ENCODE results near the gene SETBP1.

DNA sequence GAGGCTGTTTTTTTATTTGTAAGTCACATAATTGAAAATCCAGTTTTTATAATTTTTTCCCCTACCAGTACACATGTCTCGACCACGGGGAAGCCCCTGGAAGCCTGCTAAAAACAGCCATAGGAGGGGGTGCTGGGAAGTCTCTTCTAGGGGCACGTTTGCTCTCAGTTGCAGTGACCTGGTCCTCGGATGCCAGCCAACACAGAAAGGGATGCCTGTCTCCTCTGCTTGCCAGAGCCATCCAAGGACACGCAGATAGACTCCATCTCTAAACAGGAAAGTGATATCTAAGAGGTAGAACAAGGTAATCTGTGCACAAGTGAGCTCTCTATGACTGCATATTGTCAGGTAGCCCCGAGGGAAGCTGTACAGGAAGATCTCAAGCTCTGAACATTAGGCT is 255.8 kb downstream of the SETBP1 start:
- TF ChIP-seq, protein P1, sequence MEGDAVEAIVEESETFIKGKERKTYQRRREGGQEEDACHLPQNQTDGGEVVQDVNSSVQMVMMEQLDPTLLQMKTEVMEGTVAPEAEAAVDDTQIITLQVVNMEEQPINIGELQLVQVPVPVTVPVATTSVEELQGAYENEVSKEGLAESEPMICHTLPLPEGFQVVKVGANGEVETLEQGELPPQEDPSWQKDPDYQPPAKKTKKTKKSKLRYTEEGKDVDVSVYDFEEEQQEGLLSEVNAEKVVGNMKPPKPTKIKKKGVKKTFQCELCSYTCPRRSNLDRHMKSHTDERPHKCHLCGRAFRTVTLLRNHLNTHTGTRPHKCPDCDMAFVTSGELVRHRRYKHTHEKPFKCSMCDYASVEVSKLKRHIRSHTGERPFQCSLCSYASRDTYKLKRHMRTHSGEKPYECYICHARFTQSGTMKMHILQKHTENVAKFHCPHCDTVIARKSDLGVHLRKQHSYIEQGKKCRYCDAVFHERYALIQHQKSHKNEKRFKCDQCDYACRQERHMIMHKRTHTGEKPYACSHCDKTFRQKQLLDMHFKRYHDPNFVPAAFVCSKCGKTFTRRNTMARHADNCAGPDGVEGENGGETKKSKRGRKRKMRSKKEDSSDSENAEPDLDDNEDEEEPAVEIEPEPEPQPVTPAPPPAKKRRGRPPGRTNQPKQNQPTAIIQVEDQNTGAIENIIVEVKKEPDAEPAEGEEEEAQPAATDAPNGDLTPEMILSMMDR (IDR thresholded peaks at IDR 0.05; ENCODE audit: low read length), result no peak
- TF ChIP-seq EZH2 (IDR thresholded peaks at IDR 0.05; ENCODE audit: borderline replicate concordance, low read length), result no peak
